Panc1 (cell line): ENCODE measurements around the gene FSIP1. TPM values are rescaled to one million over a fixed set of nuclear protein-coding genes. Genes with fewer than 3 reads are reported as not detected.

Experiments
- ATAC-seq: fragments of 200-7000 bp; cut with Tn5 transposase; 2 replicates; pipeline ENCODE4 v1.9.1; 2020; ENCODE audit warnings: mild to moderate bottlenecking, moderate library complexity
- BruUV-seq: library from RNA; stranded (reverse); fragments of 400-500 nt; replicated peaks from 2 replicates; lab custom pipeline; 2021; lab: Mats Ljungman, UMichigan
- CTCF ChIA-PET: fragments of 300-600 bp; sonication (Branson Sonifier 250); formaldehyde crosslinking; loops from one replicate; lab custom pipeline; 2022; ENCODE audit warnings: antibody characterized with exemption; lab: Charles Lee
- POLR2A ChIA-PET: fragments of 300-600 bp; sonication (Branson Sonifier 250); formaldehyde crosslinking; loops from one replicate; lab custom pipeline; 2022; ENCODE audit warnings: antibody characterized with exemption; lab: Charles Lee
- DNase-seq: peaks from one replicate; pipeline ENCODE4 v3.0.0-alpha.2; 2010; ENCODE audit warnings: low read depth, low spot score
- H3K27ac ChIP-seq: 2 replicates; pipeline ENCODE4 v1.5.1; 2011; ENCODE audit warnings: mild to moderate bottlenecking, low read length, inconsistent platforms
- H3K27me3 ChIP-seq: fragments of 200-500 bp; sonication (Bioruptor generic); 2 replicates; pipeline ENCODE4 v1.6.0; 2014; ENCODE audit warnings: low read length, inconsistent platforms; ENCODE audit not compliant: control insufficient read depth, insufficient read depth
- H3K36me3 ChIP-seq: fragments of 200-500 bp; sonication (Bioruptor generic); 2 replicates; pipeline ENCODE4 v1.5.1; 2014; ENCODE audit warnings: inconsistent platforms, mild to moderate bottlenecking, low read length, moderate library complexity; ENCODE audit not compliant: control insufficient read depth, insufficient read depth
- H3K4me1 ChIP-seq: 2 replicates; pipeline ENCODE4 v1.5.1; 2011; ENCODE audit warnings: inconsistent platforms, mild to moderate bottlenecking, low read length, moderate library complexity; ENCODE audit not compliant: control insufficient read depth, insufficient read depth
- H3K4me3 ChIP-seq, 2 experiments: 2 replicates each; pipeline ENCODE4 v1.5.1; 2011 to 2012; ENCODE audit warnings: low read depth in 2 of 2, low read length in 2 of 2, mild to moderate bottlenecking in 2 of 2, inconsistent platforms in 1 of 2, moderate library complexity in 1 of 2
- H3K9me3 ChIP-seq: fragments of 200-500 bp; sonication (Bioruptor generic); 2 replicates; pipeline ENCODE4 v1.5.1; 2014; ENCODE audit warnings: low read depth, mild to moderate bottlenecking, inconsistent platforms, low read length, moderate library complexity; ENCODE audit not compliant: control insufficient read depth, insufficient read depth
- CTCF ChIP-seq: fragments of 450-650 bp; IDR thresholded peaks from 2 replicates; pipeline ENCODE4 v1.5.1; 2017; ENCODE audit warnings: mild to moderate bottlenecking
- POLR2AphosphoS5 ChIP-seq: IDR thresholded peaks from 2 replicates; pipeline ENCODE4 v1.6.1; 2012; ENCODE audit warnings: mild to moderate bottlenecking, low read depth, low read length, moderate library complexity
- REST ChIP-seq, 2 experiments: IDR thresholded peaks; 2 replicates each; pipeline ENCODE4 v1.6.1; 2011 to 2012; ENCODE audit warnings: low read depth in 2 of 2, control low read depth in 1 of 2, low read length in 1 of 2, mild to moderate bottlenecking in 1 of 2, moderate library complexity in 1 of 2; ENCODE audit not compliant: insufficient read depth in 1 of 2
- SIN3A ChIP-seq: IDR thresholded peaks from 2 replicates; pipeline ENCODE4 v1.6.1; 2012; ENCODE audit warnings: low read depth, mild to moderate bottlenecking, low read length, moderate library complexity, borderline replicate concordance; ENCODE audit not compliant: insufficient read depth
- TCF7L2 ChIP-seq: IDR thresholded peaks from 2 replicates; pipeline ENCODE4 v1.6.1; 2011; ENCODE audit warnings: mild to moderate bottlenecking, low read depth, low read length, inconsistent platforms
- in situ Hi-C: cut with HindIII; loops from 2 replicates; pipeline ENCODE4 v1.10.0; 2016; ENCODE audit warnings: low sequenced_read_pairs, low pct_unique_long_range_greater_than_20kb
- intact Hi-C: fragments of 100-400 bp; cut with micrococcal nuclease; formaldehyde crosslinking; loops from one replicate; pipeline ENCODE4 v1.10.0; 2022; ENCODE audit not compliant: unreplicated experiment
- total RNA-seq: library from RNA; stranded (reverse); gene quantifications from one replicate; pipeline ENCODE4 v1.2.1, GENCODE V29; 2021; ENCODE audit not compliant: unreplicated experiment

The FSIP1 gene
- total RNA-seq, 1 experiment from 2014 or later = 1.4 TPM

GRCh38 chr15:39704235-39704634, 78.4 kb downstream of the FSIP1 start:
- Histone ChIP-seq H3K27me3 (no peaks in the 10 kb centered on the region), H3K4me3 (no peak overlapping the region), H3K4me1 (no peaks in the 10 kb centered on the region), H3K27ac (no peak overlapping the region), H3K36me3 (no peaks in the 10 kb centered on the region), H3K9me3 (no peaks in the 10 kb centered on the region)
- ATAC-seq (no peak), DNase-seq (no peak)
- CTCF ChIA-PET = no interaction called here
- TF ChIP-seq POLR2AphosphoS5 (no peak), SIN3A (no peak), TCF7L2 (no peak)
- intact Hi-C loops (no loop called here), in situ Hi-C loops (no loop called here)
- POLR2A ChIA-PET = no interaction called here
- no TSS peak for BruUV-seq

- Histone ChIP-seq H3K36me3 (no peaks in the 10 kb centered on the region), H3K4me3 (no peak overlapping the region), H3K27ac (no peak overlapping the region), H3K4me1 (no peaks in the 10 kb centered on the region), H3K27me3 (no peaks in the 10 kb centered on the region), H3K9me3 (no peaks in the 10 kb centered on the region)
- ChIA-PET CTCF (no interaction called here), POLR2A (no interaction called here)
- BruUV-seq = no TSS peak
- intact Hi-C loops (no loop called here), in situ Hi-C loops (no loop called here)
- DNase-seq (no peak), ATAC-seq (no peak)
- no peak for TF ChIP-seq TCF7L2
- TF ChIP-seq REST (IDR thresholded peaks at IDR 0.05; ENCODE audit: insufficient read depth in 1 of 2, low read depth in 2 of 2, low read length in 1 of 2) = no peak
- TF ChIP-seq SIN3A = no peak
- no peak for TF ChIP-seq POLR2AphosphoS5
- no peak for TF ChIP-seq CTCF
Observed at GRCh38 chr15:39701988-39702387, 80.7 kb downstream of the FSIP1 start.

GRCh38 chr15:39700375-39700700, 82.3 kb downstream of the FSIP1 start:
- POLR2A ChIA-PET = no interaction called here
- ATAC-seq (no peak), DNase-seq (no peak)
- BruUV-seq = no TSS peak
- CTCF ChIA-PET = no interaction called here
- TF ChIP-seq REST (IDR thresholded peaks at IDR 0.05; ENCODE audit: insufficient read depth in 1 of 2, low read depth in 2 of 2, low read length in 1 of 2) = no peak
- no peak for TF ChIP-seq SIN3A
- TF ChIP-seq CTCF = no peak
- TF ChIP-seq TCF7L2 = no peak
- no peak for TF ChIP-seq POLR2AphosphoS5
- no peaks in the 10 kb centered on the region for H3K27me3 ChIP-seq
- H3K4me3 ChIP-seq = no peak overlapping the region
- no peak overlapping the region for H3K27ac ChIP-seq
- in situ Hi-C loops = no loop called here
- H3K4me1 ChIP-seq = no peaks in the 10 kb centered on the region
- intact Hi-C loops = no loop called here
- no peaks in the 10 kb centered on the region for H3K9me3 ChIP-seq
- H3K36me3 ChIP-seq = no peaks in the 10 kb centered on the region
